ENCODE data around the gene ZNF341.
"Not testable (repeated sequence)": the region's sequence is repeated elsewhere in the genome, so short reads cannot be mapped to it uniquely, and the experiment has no call there.

The ZNF341 gene

GRCh38 chr20:33728463-33728862 lies 3.3 kb upstream of the ZNF341 start:
- DNase-seq (ENCODE audit: extremely low read depth in 1 of 2, low read depth in 1 of 2): no peak

DNA sequence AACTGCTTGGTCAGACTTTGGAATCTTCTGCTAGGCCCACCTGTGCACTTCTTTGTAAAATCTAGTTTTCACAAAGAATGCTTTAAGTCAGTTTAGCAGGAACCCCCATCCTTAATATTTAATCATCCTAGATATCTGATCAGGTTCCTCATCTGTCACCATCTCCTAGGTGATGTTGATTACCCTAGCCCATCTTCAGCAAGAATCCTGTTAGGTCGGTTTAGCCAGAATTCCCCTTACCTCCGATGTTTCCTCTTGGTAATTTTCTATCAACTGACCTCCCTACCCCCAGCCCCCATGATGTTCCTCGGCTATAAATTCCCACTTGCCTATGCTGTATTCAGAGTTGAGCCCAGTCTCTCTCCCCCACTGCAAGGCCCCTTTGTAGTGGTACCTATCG lies 2.7 kb upstream of the ZNF341 start:
- DNase-seq (ENCODE audit: extremely low read depth in 1 of 2, low read depth in 1 of 2): no peak

GRCh38 chr20:33730946-33731692 lies 677 bp upstream of the ZNF341 start:
- no peak for DNase-seq (ENCODE audit: extremely low read depth in 1 of 2, low read depth in 1 of 2)

- peak; percentile 44 to 78 for DNase-seq (ENCODE audit: extremely low read depth in 1 of 2, low read depth in 1 of 2)
Observed at GRCh38 chr20:33732166-33732970, 572 bp downstream of the ZNF341 start.

GRCh38 chr20:33733654-33734576 lies 2.1 kb downstream of the ZNF341 start:
- no peak for DNase-seq (ENCODE audit: extremely low read depth in 1 of 2, low read depth in 1 of 2)

DNA sequence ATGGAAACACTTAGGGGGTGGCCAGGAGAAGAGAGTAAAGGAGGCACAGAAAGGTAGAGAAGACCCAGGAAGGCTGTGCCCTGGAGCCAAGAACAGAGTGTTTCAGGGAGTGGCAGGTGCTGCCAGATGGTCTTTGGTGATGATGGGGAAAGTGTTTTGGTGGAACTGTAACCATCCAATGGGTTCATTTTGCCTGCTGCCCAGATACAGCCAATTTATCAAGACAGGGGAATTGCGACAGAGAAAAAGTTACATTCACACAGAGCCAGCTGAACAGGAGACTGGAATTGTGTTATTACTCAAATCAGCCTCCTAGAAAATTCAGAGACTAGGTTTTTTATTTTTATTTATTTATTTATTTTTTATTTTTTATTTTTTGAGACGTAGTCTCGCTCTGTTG lies 5.2 kb downstream of the ZNF341 start:
- DNase-seq (ENCODE audit: extremely low read depth in 1 of 2, low read depth in 1 of 2): no peak

GRCh38 chr20:33739493-33739892 lies 7.7 kb downstream of the ZNF341 start:
- no peak for DNase-seq (ENCODE audit: extremely low read depth in 1 of 2, low read depth in 1 of 2)

GRCh38 chr20:33740189-33740588 lies 8.4 kb downstream of the ZNF341 start:
- DNase-seq (ENCODE audit: extremely low read depth in 1 of 2, low read depth in 1 of 2): no peak

- no peak for DNase-seq (ENCODE audit: extremely low read depth in 1 of 2, low read depth in 1 of 2)
Observed at GRCh38 chr20:33744181-33744580, 12.4 kb downstream of the ZNF341 start.

DNA sequence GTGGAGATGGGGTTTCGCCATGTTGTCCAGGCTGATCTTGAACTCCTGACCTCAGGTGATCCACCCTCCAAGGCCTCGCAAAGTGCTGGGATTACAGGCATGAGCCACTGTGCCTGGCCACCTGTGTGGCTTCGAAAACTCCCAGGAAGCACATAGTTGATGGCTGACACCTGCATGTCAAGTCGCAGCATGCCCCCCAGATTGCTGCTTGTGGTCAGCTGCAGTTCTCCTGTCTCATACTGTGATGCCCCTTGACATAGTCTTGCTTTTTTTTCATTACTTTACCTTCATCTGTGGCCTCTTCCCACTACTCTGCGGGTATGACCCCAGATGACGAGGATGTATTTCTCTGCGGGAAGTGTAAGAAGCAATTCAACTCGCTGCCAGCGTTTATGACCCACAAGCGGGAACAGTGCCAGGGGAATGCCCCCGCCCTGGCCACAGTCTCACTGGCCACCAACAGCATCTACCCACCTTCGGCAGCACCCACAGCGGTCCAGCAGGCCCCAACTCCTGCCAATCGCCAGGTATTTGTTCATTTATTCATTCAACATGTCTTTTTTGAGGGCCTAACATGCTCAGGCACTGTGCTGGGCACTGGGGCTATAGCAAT lies 13.1 kb downstream of the ZNF341 start:
- no peak for DNase-seq (ENCODE audit: extremely low read depth in 1 of 2, low read depth in 1 of 2)

- no peak for DNase-seq (ENCODE audit: extremely low read depth in 1 of 2, low read depth in 1 of 2)
Observed at GRCh38 chr20:33746325-33746998, 14.7 kb downstream of the ZNF341 start.

GRCh38 chr20:33751775-33752174 lies 20.0 kb downstream of the ZNF341 start:
- no peak for DNase-seq (ENCODE audit: extremely low read depth in 1 of 2, low read depth in 1 of 2)

DNA sequence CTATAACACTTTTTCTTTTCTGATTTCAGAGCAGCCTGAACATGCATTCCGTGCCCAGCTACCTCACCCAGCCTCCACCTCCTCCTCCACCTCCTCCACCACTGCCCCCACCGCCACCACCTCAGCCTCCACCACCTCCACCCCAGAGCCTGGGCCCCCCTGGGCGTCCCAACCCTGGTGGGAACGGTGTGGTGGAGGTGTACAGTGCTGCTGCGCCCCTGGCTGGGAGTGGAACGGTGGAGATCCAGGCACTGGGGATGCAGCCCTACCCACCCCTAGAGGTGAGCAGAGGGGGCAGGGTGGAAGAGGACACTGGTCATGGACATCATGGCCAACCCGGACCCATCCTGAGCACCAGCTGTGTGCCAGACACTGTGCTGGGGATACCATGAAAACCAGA lies 21.3 kb downstream of the ZNF341 start:
- DNase-seq (ENCODE audit: extremely low read depth in 1 of 2, low read depth in 1 of 2): no peak

DNA sequence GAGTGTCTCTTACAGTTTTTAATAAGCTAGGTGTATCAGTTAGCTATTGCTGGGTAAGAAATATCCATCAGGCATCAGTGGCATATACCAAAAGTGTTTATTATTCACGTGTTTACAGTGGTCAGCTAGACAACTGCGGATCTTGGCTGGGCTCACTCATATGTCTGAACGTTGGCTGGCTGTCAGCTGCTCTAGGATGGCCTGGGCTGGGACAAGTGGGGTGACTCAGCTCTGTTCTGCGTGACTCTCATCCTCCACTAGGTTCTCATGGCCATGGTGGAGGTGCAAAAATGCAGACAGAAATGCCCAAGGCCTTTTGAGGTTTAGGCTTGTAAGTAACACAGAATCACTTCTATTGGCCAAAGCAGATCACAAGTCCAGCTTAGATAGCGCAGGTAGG lies 22.0 kb downstream of the ZNF341 start:
- DNase-seq (ENCODE audit: extremely low read depth in 1 of 2, low read depth in 1 of 2): no peak

DNA sequence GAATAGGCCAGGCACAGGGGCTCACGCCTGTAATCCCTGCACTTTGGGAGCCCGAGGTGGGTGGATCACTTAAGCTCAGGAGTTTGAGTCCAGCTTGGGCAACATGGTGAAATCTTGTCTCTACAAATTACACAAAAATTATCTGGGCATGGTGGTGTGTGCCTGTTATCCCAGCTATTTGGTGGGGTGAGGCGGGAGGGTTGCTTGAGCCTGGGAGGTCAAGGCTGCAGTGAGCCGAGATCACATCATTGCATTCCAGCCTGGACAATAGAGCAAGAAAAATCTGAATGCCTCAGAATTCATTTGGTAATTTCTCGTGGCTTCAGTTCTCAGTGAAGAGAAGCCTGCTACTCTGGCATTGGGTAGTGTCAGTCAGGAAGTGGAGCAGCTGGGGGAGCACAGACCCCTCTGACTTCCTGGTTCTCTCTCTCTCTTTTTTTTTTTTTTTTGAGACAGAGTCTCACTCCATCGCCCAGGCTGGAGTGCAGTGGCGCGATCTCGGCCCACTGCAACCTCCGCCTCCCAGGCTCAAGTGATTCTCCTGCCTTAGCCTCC lies 24.2 kb downstream of the ZNF341 start:
- not testable (repeated sequence) for DNase-seq (ENCODE audit: extremely low read depth in 1 of 2, low read depth in 1 of 2)

GRCh38 chr20:33757046-33757445 lies 25.2 kb downstream of the ZNF341 start:
- DNase-seq (ENCODE audit: extremely low read depth in 1 of 2, low read depth in 1 of 2): no peak

- no peak for DNase-seq (ENCODE audit: extremely low read depth in 1 of 2, low read depth in 1 of 2)
Observed at GRCh38 chr20:33757458-33757857, 25.7 kb downstream of the ZNF341 start.

GRCh38 chr20:33761698-33762250 lies 30.0 kb downstream of the ZNF341 start:
- DNase-seq (ENCODE audit: extremely low read depth in 1 of 2, low read depth in 1 of 2): no peak

DNA sequence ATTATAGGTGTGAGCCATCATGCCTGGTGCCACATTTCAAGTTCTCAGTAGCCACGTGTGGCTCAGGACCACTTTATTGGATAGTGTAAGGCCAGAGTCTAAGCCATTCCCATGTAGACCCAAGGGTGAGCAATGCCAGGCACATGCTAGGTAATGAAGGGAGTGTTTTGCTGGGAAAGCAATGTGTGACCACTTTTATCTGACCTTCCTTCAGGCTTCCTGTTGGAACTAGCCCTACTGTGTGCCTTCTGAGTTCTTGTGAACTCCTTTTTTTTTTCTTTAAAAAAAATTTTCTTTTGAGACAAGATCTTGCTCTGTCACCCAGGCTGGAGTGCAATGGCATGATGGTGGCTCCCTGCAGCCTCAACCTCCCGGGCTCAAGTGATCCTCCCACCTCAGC lies 33.3 kb downstream of the ZNF341 start:
- DNase-seq (ENCODE audit: extremely low read depth in 1 of 2, low read depth in 1 of 2): no peak

GRCh38 chr20:33765592-33765991 lies 33.8 kb downstream of the ZNF341 start:
- no peak for DNase-seq (ENCODE audit: extremely low read depth in 1 of 2, low read depth in 1 of 2)

Measured in activated CD8-positive, alpha-beta memory T cell treated with anti-CD3 and anti-CD28 coated beads for 1 hour (primary cell).